Right lobe of liver (tissue), 6 donors: ENCODE data around the gene GALNT10. TPM values are rescaled to one million over a fixed set of nuclear protein-coding genes. Genes with fewer than 3 reads are reported as not detected.

Experiments
- ATAC-seq, 4 donors: fragments of 200-7000 bp; cut with Tn5 transposase; one replicate each; pipeline ENCODE4 v1.9.1; 2020; ENCODE audit warnings: mild to moderate bottlenecking in 4 of 4, moderate library complexity in 4 of 4
- DNase-seq, 3 donors: peaks; one replicate each; pipeline ENCODE4 v3.0.0-alpha.2; 2020
- H3K27ac ChIP-seq, 3 donors: fragments of 200-600 bp; one replicate each; pipeline ENCODE4 v1.8.0; 2022
- H3K27me3 ChIP-seq, 2 donors: fragments of 200-600 bp; one replicate each; pipeline ENCODE4 v1.8.0; 2022
- H3K36me3 ChIP-seq, 4 donors: fragments of 200-600 bp; sonication (generic) in 1 of 4; one replicate each; pipeline versions ENCODE4 v1.5.1 to v1.8.0; 2017 to 2022; ENCODE audit warnings: control low read depth in 1 of 4
- H3K4me1 ChIP-seq, 4 donors: fragments of 200-600 bp; sonication (generic) in 1 of 4; one replicate each; pipeline versions ENCODE4 v1.5.1 to v1.8.0; 2017 to 2022; ENCODE audit warnings: control low read depth in 1 of 4
- H3K4me3 ChIP-seq, 3 donors: fragments of 200-600 bp; one replicate each; pipeline ENCODE4 v1.8.0; 2022
- H3K9me3 ChIP-seq, 4 donors: fragments of 200-600 bp; sonication (generic) in 1 of 4; one replicate each; pipeline versions ENCODE4 v1.5.1 to v1.8.0; 2017 to 2022; ENCODE audit warnings: control low read depth in 1 of 4
- POLR2A ChIP-seq: fragments of 450-650 bp; IDR thresholded peaks from one replicate; pipeline ENCODE4 v1.6.1; 2017; ENCODE audit warnings: antibody characterized with exemption, mild to moderate bottlenecking
- WGBS: methylation state at CpG from one replicate; pipeline ENCODE4 v1.1.6; 2018; ENCODE audit warnings: low coverage, low lambda C conversion rate; ENCODE audit not compliant: insufficient coverage; ENCODE audit errors: missing lambda C conversion rate; 5-methylcytosine and 5-hydroxymethylcytosine counted together
- intact Hi-C, 2 donors: fragments of 100-400 bp; cut with DNase I; formaldehyde crosslinking; loops; one replicate each; pipeline versions ENCODE4 v1.11.2 to v1.14.1; 2022
- total RNA-seq, 6 experiments: library from RNA; depleted of rRNA in 2 of 6; stranded (reverse); fragments of >200 nt in 2 of 6; fragmentation: NEBNext Ultra II Directional in 3 of 6; extraction: Animal tissue kit (Norgen Biotek cat#: 25700) in 3 of 6; gene quantifications; one replicate each; pipeline versions ENCODE4 v1.1.0 to v1.2.4, GENCODE V29; 2016 to 2023
- TF ChIP-seq, protein P1 (sequence below), 4 donors: fragments of 200-600 bp in 3 of 4; fragments of 450-650 bp in 1 of 4; IDR thresholded peaks; one replicate each; pipeline versions ENCODE4 v1.5.1 to v1.8.0; 2016 to 2022; ENCODE audit warnings: antibody characterized with exemption in 4 of 4, mild to moderate bottlenecking in 2 of 4
- donor health status: DM: no; HTN: yes; CAD: no.
- donor health status: DM: no; HTN: no; CAD: no.
- donor health status: DM: no; HTN: no; CAD: no.
- donor health status: DM: no; HTN: yes; CAD: no.
- donor health status: DM: no; HTN: yes; CAD: no.

GALNT10 gene
- total RNA-seq, 6 experiments from 2014 or later = 4.0 to 9.7 (median 7.1) TPM

DNA sequence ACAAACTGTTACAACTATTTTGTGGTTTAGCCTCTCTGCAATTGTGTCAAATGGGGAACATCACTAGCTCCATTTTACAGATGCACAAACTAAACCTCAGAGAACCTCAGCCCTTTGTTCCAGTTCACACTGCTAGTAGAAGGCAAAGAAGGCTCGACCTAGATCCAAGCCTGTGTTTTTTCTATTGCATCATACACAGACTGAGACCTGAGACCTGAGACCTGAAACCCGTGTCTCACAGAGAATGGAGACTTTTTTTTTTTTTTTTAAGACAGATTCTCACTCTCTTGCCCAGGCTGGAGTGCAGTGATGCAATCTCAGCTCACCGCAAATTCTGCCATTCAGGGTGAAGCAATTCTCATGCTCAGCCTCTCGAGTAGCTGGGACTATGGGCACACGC lies 120.8 kb downstream of the GALNT10 start:
- H3K27me3 ChIP-seq = no peaks in the 10 kb centered on the region
- H3K36me3 ChIP-seq = no peaks in the 10 kb centered on the region
- no peaks in the 10 kb centered on the region for H3K9me3 ChIP-seq
- no peak overlapping the region for H3K4me3 ChIP-seq
- intact Hi-C loops = no loop called here
- DNase-seq (no peak), ATAC-seq (no peak)
- H3K27ac ChIP-seq = no peak overlapping the region
- 74% methylated on average over 4 of the region's 5 CpGs for whole genome bisulfite sequencing
- H3K4me1 ChIP-seq = no peaks in the 10 kb centered on the region
- TF ChIP-seq, protein P1, sequence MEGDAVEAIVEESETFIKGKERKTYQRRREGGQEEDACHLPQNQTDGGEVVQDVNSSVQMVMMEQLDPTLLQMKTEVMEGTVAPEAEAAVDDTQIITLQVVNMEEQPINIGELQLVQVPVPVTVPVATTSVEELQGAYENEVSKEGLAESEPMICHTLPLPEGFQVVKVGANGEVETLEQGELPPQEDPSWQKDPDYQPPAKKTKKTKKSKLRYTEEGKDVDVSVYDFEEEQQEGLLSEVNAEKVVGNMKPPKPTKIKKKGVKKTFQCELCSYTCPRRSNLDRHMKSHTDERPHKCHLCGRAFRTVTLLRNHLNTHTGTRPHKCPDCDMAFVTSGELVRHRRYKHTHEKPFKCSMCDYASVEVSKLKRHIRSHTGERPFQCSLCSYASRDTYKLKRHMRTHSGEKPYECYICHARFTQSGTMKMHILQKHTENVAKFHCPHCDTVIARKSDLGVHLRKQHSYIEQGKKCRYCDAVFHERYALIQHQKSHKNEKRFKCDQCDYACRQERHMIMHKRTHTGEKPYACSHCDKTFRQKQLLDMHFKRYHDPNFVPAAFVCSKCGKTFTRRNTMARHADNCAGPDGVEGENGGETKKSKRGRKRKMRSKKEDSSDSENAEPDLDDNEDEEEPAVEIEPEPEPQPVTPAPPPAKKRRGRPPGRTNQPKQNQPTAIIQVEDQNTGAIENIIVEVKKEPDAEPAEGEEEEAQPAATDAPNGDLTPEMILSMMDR (IDR thresholded peaks at IDR 0.05) = no peak

DNA sequence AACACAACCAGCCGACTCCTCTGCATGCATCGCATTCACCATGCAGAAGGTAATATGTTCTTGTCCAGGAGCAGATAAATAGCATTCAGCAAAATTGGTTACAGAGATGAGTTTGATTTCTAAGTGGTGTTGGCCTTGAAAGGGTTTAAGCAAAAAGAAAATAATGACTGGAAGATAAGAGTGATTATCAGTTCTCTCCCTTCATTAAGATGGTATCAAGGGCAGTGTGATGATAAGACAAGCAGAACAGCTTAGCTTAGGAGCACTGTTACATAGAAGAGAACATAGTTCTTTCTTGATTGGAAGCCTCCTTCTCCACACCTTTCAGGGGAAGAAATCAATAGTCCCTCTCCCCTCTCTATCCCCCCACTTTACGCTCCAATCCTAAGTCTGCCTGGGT lies 121.5 kb downstream of the GALNT10 start:
- ATAC-seq (no peak), DNase-seq (no peak)
- Histone ChIP-seq H3K36me3 (no peaks in the 10 kb centered on the region), H3K27ac (no peak overlapping the region), H3K9me3 (no peaks in the 10 kb centered on the region), H3K27me3 (no peaks in the 10 kb centered on the region), H3K4me3 (no peak overlapping the region), H3K4me1 (no peaks in the 10 kb centered on the region)
- intact Hi-C loops = no loop called here
- WGBS = 84% methylated on average over 3 of the region's 3 CpGs
- TF ChIP-seq POLR2A = no peak
- TF ChIP-seq, protein P1 (IDR thresholded peaks at IDR 0.05) = no peak

DNA sequence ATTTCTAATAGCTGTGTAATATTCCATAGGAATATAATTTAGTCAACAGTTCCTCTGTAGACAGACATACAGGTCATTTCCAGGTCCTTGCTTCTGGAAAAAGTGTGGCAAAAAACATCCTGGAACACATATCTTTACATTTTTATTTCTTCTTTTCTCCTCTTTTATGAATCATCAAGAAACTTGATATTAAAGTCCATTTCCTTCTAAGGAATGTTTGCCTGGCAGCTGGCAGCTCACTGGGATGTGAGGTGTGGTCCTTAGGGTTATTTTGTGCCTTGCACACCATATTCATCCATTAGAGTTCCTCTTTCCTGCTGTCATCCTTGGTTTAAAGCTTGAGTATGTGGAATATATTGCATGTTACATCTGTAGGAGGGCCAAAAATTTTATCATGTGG lies 122.0 kb downstream of the GALNT10 start:
- H3K9me3 ChIP-seq = no peaks in the 10 kb centered on the region
- no peaks in the 10 kb centered on the region for H3K27me3 ChIP-seq
- TF ChIP-seq, protein P1 (IDR thresholded peaks at IDR 0.05) = no peak
- no peak for TF ChIP-seq POLR2A
- ATAC-seq = no peak
- intact Hi-C loops = no loop called here
- H3K4me1 ChIP-seq = no peaks in the 10 kb centered on the region
- no peak overlapping the region for H3K27ac ChIP-seq
- no peak overlapping the region for H3K4me3 ChIP-seq
- DNase-seq = no peak
- no peaks in the 10 kb centered on the region for H3K36me3 ChIP-seq

DNA sequence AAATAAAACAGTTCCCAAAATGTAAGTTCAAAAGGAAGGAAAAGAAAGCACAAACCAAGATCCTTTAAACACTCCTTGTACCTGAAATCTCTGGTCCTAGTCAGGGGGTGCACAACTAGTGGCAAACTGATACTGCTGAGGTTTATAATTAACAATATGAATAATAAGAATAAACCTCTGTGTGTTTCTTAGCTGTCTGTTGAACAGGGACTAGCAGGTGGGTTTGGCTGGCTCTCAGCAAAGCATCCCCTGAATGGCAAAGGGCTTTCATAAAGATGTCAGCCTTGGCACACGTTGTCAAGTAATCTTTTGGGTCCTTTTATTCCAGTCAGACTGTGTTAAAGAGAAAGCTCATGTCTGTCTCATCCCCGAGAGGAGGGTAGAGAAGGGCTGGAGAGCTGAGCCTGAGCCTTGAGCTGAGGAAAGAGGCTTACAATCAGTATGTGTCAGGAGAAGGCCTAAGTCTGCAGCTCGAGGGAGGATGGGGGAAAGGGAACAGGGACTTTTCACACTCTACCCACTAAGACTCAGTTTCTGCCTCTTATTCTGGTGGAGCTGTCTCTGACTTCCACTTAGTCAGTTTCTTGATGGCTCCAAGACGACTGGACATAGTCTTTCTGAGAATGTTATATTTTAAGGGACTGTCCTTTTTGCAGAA lies 123.0 kb downstream of the GALNT10 start:
- Histone ChIP-seq H3K36me3 (no peaks in the 10 kb centered on the region), H3K4me3 (no peak overlapping the region), H3K9me3 (no peaks in the 10 kb centered on the region), H3K4me1 (no peaks in the 10 kb centered on the region), H3K27me3 (no peaks in the 10 kb centered on the region), H3K27ac (no peak overlapping the region)
- ATAC-seq = no peak
- intact Hi-C loops = no loop called here
- DNase-seq = no peak
- TF ChIP-seq, protein P1 (IDR thresholded peaks at IDR 0.05) = no peak
- TF ChIP-seq POLR2A = no peak
- WGBS = 55% methylated on average over 4 of the region's 4 CpGs

DNA sequence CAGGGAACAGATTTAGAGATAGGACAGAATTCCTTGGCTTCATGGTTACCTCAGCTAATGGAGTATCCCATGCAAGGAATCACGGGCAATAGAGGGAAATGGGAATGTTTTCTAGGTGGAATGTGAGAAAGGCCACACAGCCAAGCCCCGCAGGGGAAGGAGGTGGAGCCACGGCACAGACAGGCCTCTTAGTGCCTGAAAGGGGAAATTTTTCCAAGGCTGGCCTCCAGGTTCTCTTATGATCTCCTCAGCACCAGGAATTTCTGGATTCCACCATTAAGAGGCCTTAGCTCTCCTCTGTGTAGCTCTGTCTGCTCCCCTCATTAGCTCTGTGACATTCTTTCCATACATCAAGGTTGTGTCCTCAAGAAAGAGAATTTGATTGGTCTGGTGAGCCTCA lies 124.7 kb downstream of the GALNT10 start:
- DNase-seq (no peak), ATAC-seq (no peak)
- intact Hi-C loops = no loop called here
- no peak overlapping the region for H3K4me3 ChIP-seq
- no peak overlapping the region for H3K27ac ChIP-seq
- TF ChIP-seq POLR2A = no peak
- TF ChIP-seq, protein P1 (IDR thresholded peaks at IDR 0.05) = no peak
- H3K9me3 ChIP-seq = no peaks in the 10 kb centered on the region
- no peaks in the 10 kb centered on the region for H3K4me1 ChIP-seq
- no peaks in the 10 kb centered on the region for H3K36me3 ChIP-seq
- 100% methylated on average over 1 of the region's 3 CpGs for WGBS
- no peaks in the 10 kb centered on the region for H3K27me3 ChIP-seq
